Osteocyte (in vitro differentiated cells): Measurements from ENCODE around the gene MBD2. TPM values are rescaled to one million over a fixed set of nuclear protein-coding genes. Genes with fewer than 3 reads are reported as not detected.

Experiments used
- DNase-seq: peaks from one replicate; pipeline ENCODE4 v3.0.0; 2021; ENCODE audit warnings: mixed read lengths; ENCODE audit not compliant: unreplicated experiment; ENCODE audit errors: extremely low spot score
- H3K27ac Mint-ChIP-seq: one replicate; pipeline ENCODE4 v1.8.0; 2021; ENCODE audit warnings: mild to moderate bottlenecking, mixed read lengths; ENCODE audit not compliant: unreplicated experiment
- H3K27me3 Mint-ChIP-seq: one replicate; pipeline ENCODE4 v1.8.0; 2021; ENCODE audit warnings: mixed read lengths; ENCODE audit not compliant: unreplicated experiment
- H3K36me3 Mint-ChIP-seq: one replicate; pipeline ENCODE4 v1.8.0; 2021; ENCODE audit warnings: mixed read lengths; ENCODE audit not compliant: unreplicated experiment
- H3K4me1 Mint-ChIP-seq: one replicate; pipeline ENCODE4 v1.8.0; 2021; ENCODE audit warnings: mixed read lengths; ENCODE audit not compliant: unreplicated experiment
- H3K4me3 Mint-ChIP-seq: one replicate; pipeline ENCODE4 v1.8.0; 2021; ENCODE audit warnings: mild to moderate bottlenecking, moderate library complexity, mixed read lengths; ENCODE audit not compliant: unreplicated experiment
- H3K9me3 Mint-ChIP-seq: one replicate; pipeline ENCODE4 v1.8.0; 2021; ENCODE audit warnings: mixed read lengths; ENCODE audit not compliant: unreplicated experiment
- total RNA-seq: library from RNA; stranded (reverse); gene quantifications from 2 replicates; pipeline ENCODE4 v1.2.1, GENCODE V29; 2021
- TF ChIP-seq, protein P1 (sequence below): fragments of 200-600 bp; sonication (generic); IDR thresholded peaks from 2 replicates; pipeline ENCODE4 v1.5.0; 2021; ENCODE audit warnings: antibody characterized with exemption, mild to moderate bottlenecking, moderate library complexity

Gene MBD2
- total RNA-seq, 1 donor from 2014 or later: 58.3 TPM

DNA sequence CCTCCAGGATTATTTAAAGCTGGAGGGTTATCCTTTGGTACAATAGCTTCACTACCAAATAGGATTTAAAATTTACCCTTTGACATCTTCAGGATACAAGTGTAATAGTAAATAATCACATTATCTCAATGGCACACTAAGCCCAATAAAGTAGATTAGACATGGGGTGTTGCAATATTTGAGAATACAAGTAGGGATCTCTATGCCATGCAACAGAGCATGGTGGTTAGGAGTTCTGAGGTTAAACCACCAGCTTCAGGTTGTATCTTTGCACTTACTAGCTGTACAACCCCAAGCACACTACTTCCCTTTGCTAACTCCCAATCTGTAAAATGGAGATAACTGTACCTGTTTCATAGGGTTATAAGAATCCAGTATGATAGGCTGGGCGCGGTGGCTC is 6.2 kb downstream of the MBD2 start:
- Mint-ChIP-seq H3K27me3 (no peaks in the 10 kb centered on the region), H3K36me3 (no peaks in the 10 kb centered on the region), H3K4me1 (peaks cover 57% of the 10 kb centered on the region), H3K4me3 (no peak overlapping the region), H3K9me3 (no peaks in the 10 kb centered on the region), H3K27ac (no peak overlapping the region)
- TF ChIP-seq, protein P1, sequence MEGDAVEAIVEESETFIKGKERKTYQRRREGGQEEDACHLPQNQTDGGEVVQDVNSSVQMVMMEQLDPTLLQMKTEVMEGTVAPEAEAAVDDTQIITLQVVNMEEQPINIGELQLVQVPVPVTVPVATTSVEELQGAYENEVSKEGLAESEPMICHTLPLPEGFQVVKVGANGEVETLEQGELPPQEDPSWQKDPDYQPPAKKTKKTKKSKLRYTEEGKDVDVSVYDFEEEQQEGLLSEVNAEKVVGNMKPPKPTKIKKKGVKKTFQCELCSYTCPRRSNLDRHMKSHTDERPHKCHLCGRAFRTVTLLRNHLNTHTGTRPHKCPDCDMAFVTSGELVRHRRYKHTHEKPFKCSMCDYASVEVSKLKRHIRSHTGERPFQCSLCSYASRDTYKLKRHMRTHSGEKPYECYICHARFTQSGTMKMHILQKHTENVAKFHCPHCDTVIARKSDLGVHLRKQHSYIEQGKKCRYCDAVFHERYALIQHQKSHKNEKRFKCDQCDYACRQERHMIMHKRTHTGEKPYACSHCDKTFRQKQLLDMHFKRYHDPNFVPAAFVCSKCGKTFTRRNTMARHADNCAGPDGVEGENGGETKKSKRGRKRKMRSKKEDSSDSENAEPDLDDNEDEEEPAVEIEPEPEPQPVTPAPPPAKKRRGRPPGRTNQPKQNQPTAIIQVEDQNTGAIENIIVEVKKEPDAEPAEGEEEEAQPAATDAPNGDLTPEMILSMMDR: no peak
- DNase-seq: no peak

GRCh38 chr18:54217624-54218023 is 6.8 kb downstream of the MBD2 start:
- peaks cover 50% of the 10 kb centered on the region for H3K4me1 Mint-ChIP-seq
- no peaks in the 10 kb centered on the region for H3K27me3 Mint-ChIP-seq
- H3K27ac Mint-ChIP-seq: no peak overlapping the region
- H3K9me3 Mint-ChIP-seq: no peaks in the 10 kb centered on the region
- DNase-seq: no peak
- TF ChIP-seq, protein P1: no peak
- peaks cover under 1% of the 10 kb centered on the region for H3K36me3 Mint-ChIP-seq
- H3K4me3 Mint-ChIP-seq: no peak overlapping the region

DNA sequence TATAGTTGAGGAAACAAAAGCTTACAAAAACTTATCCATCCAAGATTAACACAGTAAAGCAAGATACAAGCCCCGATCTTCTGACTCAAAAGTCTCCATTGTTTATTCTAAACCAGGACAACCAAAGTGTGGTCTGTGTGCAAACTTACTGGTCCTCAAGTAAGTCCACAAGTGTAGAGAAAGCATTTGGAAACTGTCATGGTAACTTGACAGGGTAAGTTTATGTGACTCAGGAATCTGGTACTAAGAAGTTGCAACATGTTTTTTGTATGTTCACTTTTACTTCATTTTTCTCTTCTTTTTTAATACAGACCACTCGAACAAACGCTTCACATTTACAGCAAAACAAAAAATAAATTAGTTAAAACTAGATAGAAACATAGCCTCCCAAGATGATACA is 9.4 kb downstream of the MBD2 start:
- no peaks in the 10 kb centered on the region for H3K9me3 Mint-ChIP-seq
- peaks cover 37% of the 10 kb centered on the region for H3K4me1 Mint-ChIP-seq
- TF ChIP-seq, protein P1: no peak
- H3K36me3 Mint-ChIP-seq: peaks cover 2% of the 10 kb centered on the region
- DNase-seq: no peak
- H3K27me3 Mint-ChIP-seq: no peaks in the 10 kb centered on the region
- no peak overlapping the region for H3K4me3 Mint-ChIP-seq
- H3K27ac Mint-ChIP-seq: peak overlapping the region; percentile 31

DNA sequence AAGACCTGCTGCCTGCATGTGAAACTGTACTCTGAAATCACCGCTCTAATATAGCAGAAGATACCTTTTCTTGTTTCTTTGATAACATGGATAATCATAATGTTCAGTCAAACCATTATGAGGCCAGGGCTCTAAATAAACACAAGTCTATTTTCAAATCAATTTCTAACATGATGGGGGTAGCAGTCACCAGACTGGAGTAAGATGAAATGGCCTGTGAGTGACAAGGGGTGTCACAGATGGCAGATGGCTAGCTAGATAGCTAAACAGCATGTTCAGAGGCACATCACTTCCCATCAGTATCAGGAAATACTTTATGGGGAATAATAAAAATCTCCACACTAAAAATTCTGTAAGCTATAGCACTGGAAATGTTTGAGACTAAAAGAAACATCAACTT is 14.0 kb downstream of the MBD2 start:
- no peaks in the 10 kb centered on the region for H3K27me3 Mint-ChIP-seq
- TF ChIP-seq, protein P1: no peak
- peak overlapping the region; percentile 90 for H3K27ac Mint-ChIP-seq
- H3K9me3 Mint-ChIP-seq: no peaks in the 10 kb centered on the region
- DNase-seq: no peak
- H3K36me3 Mint-ChIP-seq: peaks cover 2% of the 10 kb centered on the region
- H3K4me1 Mint-ChIP-seq: peaks cover 48% of the 10 kb centered on the region
- no peak overlapping the region for H3K4me3 Mint-ChIP-seq

DNA sequence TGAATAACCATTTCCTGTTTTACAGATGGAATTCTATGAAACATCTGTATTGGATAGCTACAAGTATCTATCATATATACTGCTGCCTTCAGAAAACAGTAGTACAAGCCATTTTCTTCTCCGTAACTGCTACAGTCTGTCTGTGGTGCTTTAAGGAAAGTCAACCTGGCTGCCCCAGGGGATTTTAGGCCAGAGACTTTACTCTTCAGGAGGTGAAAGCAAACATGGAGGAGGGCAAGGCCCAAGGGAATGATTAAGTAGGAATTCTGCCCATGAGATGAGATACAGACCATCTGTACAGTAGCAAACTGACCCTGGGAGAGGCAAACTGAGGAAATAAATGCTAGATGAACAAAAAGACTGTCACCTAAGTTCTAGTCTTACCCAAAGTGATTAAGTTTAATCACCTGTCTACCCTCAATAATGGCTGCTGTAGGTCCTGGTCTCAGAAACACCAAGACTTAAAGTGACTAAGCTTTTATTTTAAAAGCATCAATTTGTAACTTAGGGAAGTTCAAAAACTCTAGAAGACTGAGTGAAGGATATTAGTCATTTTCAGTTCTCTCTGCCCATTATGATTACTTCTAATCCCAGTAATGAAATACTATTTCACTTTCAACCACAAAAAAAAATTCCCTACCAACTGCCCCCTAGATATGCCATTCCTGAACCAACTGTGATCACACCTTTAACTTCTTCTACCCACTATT is 14.8 kb downstream of the MBD2 start:
- no peaks in the 10 kb centered on the region for H3K9me3 Mint-ChIP-seq

More for the DNA sequence above, 14.8 kb downstream of the MBD2 start:
- Mint-ChIP-seq H3K27me3 (no peaks in the 10 kb centered on the region), H3K27ac (peak overlapping the region; percentile 90), H3K36me3 (peaks cover 2% of the 10 kb centered on the region), H3K4me3 (peak overlapping the region; percentile 41), H3K4me1 (peaks cover 44% of the 10 kb centered on the region)
- TF ChIP-seq, protein P1: no peak
- no peak for DNase-seq
